ENCODE data around the gene SAFB2. TPM values are rescaled to one million over a fixed set of nuclear protein-coding genes. Genes with fewer than 3 reads are reported as not detected.

Gene SAFB2
- total RNA-seq, 4 donors from 2014 or later: 58.1 to 99.8 (median 93.1) TPM

DNA sequence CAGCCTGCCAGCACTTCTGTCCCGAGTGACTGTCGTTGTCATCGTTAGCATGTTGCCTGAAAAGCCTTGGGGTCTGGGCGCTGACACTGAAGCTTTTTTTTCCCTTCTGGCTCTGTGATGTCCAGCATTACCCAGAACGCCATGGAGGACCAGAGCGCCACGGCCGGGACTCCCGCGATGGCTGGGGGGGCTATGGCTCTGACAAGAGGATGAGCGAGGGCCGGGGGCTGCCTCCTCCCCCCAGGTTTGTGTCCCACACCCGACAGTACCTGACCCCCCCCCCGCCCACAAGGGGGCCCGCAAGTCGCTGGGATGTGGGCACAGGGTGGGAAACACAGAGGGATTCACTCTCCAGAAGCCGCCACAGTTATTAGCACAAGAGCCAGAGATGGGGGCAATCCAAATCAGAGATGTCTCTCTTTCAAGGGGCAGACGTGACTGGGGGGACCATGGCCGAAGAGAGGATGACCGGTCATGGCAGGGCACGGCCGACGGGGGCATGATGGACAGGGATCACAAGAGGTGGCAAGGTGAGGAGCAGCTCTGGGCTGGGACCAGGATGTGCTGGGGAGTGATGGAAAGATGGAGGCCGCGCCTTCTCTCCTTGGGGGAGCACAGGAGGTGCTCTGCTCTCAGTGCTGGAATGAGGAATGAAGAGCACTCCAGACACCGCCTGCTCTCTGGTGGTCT is 44.5 kb upstream of the SAFB2 start:
- H3K27me3 ChIP-seq: no peaks in the 10 kb centered on the region
- H3K4me1 ChIP-seq: no peaks in the 10 kb centered on the region
- DNase-seq (ENCODE audit: low spot score in 2 of 2): no peak
- H3K4me3 ChIP-seq: no peak overlapping the region
- peaks cover 4 to 96% (median 40%) of the 10 kb centered on the region in 3 donors for H3K36me3 ChIP-seq
- no peaks in the 10 kb centered on the region for H3K9me3 ChIP-seq
- H3K27ac ChIP-seq: no peak overlapping the region
- WGBS, 2 donors: 89 to 91% methylated on average over 23 of the region's 26 CpGs
- TF ChIP-seq CTCF (IDR thresholded peaks at IDR 0.05) (no peak), EP300 (IDR thresholded peaks at IDR 0.05) (no peak), POLR2A (IDR thresholded peaks at IDR 0.05) (no peak)

- H3K9me3 ChIP-seq: no peaks in the 10 kb centered on the region
- TF ChIP-seq POLR2A (IDR thresholded peaks at IDR 0.05) (no peak), EP300 (IDR thresholded peaks at IDR 0.05) (no peak), CTCF (IDR thresholded peaks at IDR 0.05) (no peak)
- no peaks in the 10 kb centered on the region for H3K27me3 ChIP-seq
- H3K4me3 ChIP-seq: no peak overlapping the region
- WGBS, 2 donors: 71 to 80% methylated on average over 10 of the region's 10 CpGs
- DNase-seq (ENCODE audit: low spot score in 2 of 2): no peak
- H3K36me3 ChIP-seq: peaks cover 4 to 97% (median 50%) of the 10 kb centered on the region in 3 donors
- no peaks in the 10 kb centered on the region for H3K4me1 ChIP-seq
- no peak overlapping the region for H3K27ac ChIP-seq
Observed at GRCh38 chr19:5665781-5666513, 43.4 kb upstream of the SAFB2 start.

DNA sequence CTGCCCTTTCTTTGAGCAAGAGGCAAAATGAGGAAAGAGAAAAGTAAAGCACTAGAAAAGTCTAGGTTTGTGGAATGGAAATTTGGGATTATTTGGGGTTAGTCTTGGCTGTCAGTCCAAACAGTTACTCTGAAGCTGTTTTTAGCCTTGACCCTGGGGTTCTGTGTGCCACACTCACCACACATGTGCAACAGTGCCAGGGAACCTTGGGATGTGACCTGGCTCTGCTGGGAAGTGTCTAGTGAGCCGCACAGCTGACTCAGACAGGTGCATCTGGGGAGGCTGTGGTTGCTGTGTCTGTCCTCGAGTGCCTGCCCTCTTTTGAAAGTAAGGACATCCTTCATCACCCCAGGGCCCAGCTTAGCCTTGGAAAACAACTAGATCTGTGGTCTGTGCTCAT is 41.9 kb upstream of the SAFB2 start:
- Histone ChIP-seq H3K27me3 (no peaks in the 10 kb centered on the region), H3K4me1 (no peaks in the 10 kb centered on the region), H3K27ac (no peak overlapping the region), H3K36me3 (peaks cover 4 to 100% (median 50%) of the 10 kb centered on the region in 3 donors), H3K4me3 (no peak overlapping the region), H3K9me3 (no peaks in the 10 kb centered on the region)
- no peak for DNase-seq (ENCODE audit: low spot score in 2 of 2)
- TF ChIP-seq POLR2A (IDR thresholded peaks at IDR 0.05): no peak
- no peak for TF ChIP-seq EP300 (IDR thresholded peaks at IDR 0.05)
- WGBS, 2 donors: 75 to 82% methylated on average over 2 of the region's 2 CpGs

- no peaks in the 10 kb centered on the region for H3K27me3 ChIP-seq
- TF ChIP-seq CTCF (IDR thresholded peaks at IDR 0.05): no peak
- TF ChIP-seq POLR2A (IDR thresholded peaks at IDR 0.05): no peak
- no peak for TF ChIP-seq EP300 (IDR thresholded peaks at IDR 0.05)
- no peak overlapping the region for H3K27ac ChIP-seq
- H3K9me3 ChIP-seq: no peaks in the 10 kb centered on the region
- WGBS, 2 donors: 92 to 93% methylated on average over 17 of the region's 17 CpGs
- no peaks in the 10 kb centered on the region for H3K4me1 ChIP-seq
- H3K36me3 ChIP-seq: peaks cover 4 to 100% (median 50%) of the 10 kb centered on the region in 3 donors
- DNase-seq (ENCODE audit: low spot score in 2 of 2): no peak
- H3K4me3 ChIP-seq: no peak overlapping the region
Observed at GRCh38 chr19:5663904-5664303, 41.3 kb upstream of the SAFB2 start.

DNA sequence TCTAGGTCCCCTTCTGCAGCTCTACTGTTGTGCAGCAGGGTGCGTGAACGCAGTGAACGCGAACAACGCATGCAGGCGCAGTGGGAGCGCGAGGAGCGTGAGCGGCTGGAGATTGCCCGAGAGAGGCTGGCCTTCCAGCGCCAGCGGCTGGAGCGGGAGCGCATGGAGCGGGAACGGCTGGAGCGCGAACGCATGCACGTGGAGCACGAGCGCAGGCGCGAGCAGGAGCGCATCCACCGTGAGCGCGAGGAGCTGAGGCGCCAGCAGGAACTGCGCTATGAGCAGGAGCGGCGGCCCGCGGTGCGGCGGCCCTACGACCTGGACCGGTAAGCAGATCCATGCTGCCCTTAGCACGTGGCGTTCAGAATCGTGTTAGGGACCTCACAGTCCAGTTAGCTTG is 38.9 kb upstream of the SAFB2 start:
- 97% methylated on average over 42 of the region's 42 CpGs for WGBS, 2 donors
- TF ChIP-seq CTCF (IDR thresholded peaks at IDR 0.05) (no peak), EP300 (IDR thresholded peaks at IDR 0.05) (no peak)
- DNase-seq (ENCODE audit: low spot score in 2 of 2): no peak

More for the DNA sequence above, 38.9 kb upstream of the SAFB2 start:
- Histone ChIP-seq H3K9me3 (no peaks in the 10 kb centered on the region), H3K4me1 (no peaks in the 10 kb centered on the region), H3K27me3 (no peaks in the 10 kb centered on the region), H3K4me3 (no peak overlapping the region), H3K27ac (no peak overlapping the region), H3K36me3 (peaks cover 4 to 100% (median 51%) of the 10 kb centered on the region in 3 donors)

All from tibial nerve (tissue), 4 donors.